SK-N-SH (cell line): ENCODE data around the gene NOTCH1. TPM values are rescaled to one million over a fixed set of nuclear protein-coding genes. Genes with fewer than 3 reads are reported as not detected.

ENCODE experiments used
- CTCF ChIA-PET: fragments of 300-600, 350-600 bp; formaldehyde crosslinking; extraction: SDS; loops from one replicate; lab custom pipeline; 2021; lab: Yijun Ruan, JAX
- POLR2A ChIA-PET: fragments of 350-600 bp; sonication (Branson Sonifier 250); formaldehyde crosslinking; extraction: SDS; loops from one replicate; lab custom pipeline; 2020; ENCODE audit warnings: antibody characterized with exemption, inconsistent platforms; lab: Yijun Ruan, JAX
- DNase-seq: peaks from one replicate; pipeline ENCODE4 v3.0.0; 2012
- H2AFZ ChIP-seq: fragments of 200-600 bp; sonication (generic); 2 replicates; pipeline ENCODE4 v1.8.1; 2016; ENCODE audit warnings: antibody characterized with exemption, mild to moderate bottlenecking, low read depth
- H3F3A ChIP-seq: fragments of 200-600 bp; sonication (generic); replicated peaks from 2 replicates; pipeline ENCODE3; 2016; ENCODE audit warnings: antibody characterized with exemption, mild to moderate bottlenecking; ENCODE audit not compliant: insufficient read depth
- H3K27ac ChIP-seq, 2 experiments: fragments of 200-500 bp in 1 of 2; fragments of 200-600 bp in 1 of 2; sonication (Bioruptor generic) in 1 of 2; sonication (generic), shearing (Covaris generic) in 1 of 2; 2 replicates each; pipeline versions ENCODE4 v1.5.1 to v1.6.1; 2014 to 2016; ENCODE audit warnings: low read depth in 2 of 2, inconsistent platforms in 1 of 2, low read length in 1 of 2, mild to moderate bottlenecking in 1 of 2, mixed read lengths in 1 of 2
- H3K27me3 ChIP-seq: fragments of 200-600 bp; sonication (generic), shearing (Covaris generic); 2 replicates; pipeline ENCODE4 v1.6.1; 2016; ENCODE audit warnings: mixed run types; ENCODE audit not compliant: insufficient read depth
- H3K36me3 ChIP-seq, 2 experiments: fragments of 200-500 bp in 1 of 2; fragments of 200-600 bp in 1 of 2; sonication (Bioruptor generic) in 1 of 2; sonication (generic) in 1 of 2; replicated peaks in 1 of 2; 2 replicates each; pipeline versions ENCODE3 to v1.5.1; 2014 to 2016; ENCODE audit warnings: low read length in 1 of 2, mild to moderate bottlenecking in 1 of 2; ENCODE audit not compliant: insufficient read depth in 2 of 2, control insufficient read depth in 1 of 2
- H3K4me1 ChIP-seq, 2 experiments: fragments of 200-500 bp in 1 of 2; fragments of 200-600 bp in 1 of 2; sonication (Bioruptor generic) in 1 of 2; sonication (generic), shearing (Covaris generic) in 1 of 2; 2 replicates each; pipeline versions ENCODE4 v1.5.1 to v1.6.1; 2014 to 2016; ENCODE audit warnings: low read depth in 1 of 2, low read length in 1 of 2, mixed run types in 1 of 2; ENCODE audit not compliant: insufficient read depth in 2 of 2, control insufficient read depth in 1 of 2
- H3K4me2 ChIP-seq: fragments of 200-600 bp; sonication (generic), shearing (Covaris generic); 2 replicates; pipeline ENCODE4 v1.6.1; 2017; ENCODE audit warnings: mixed run types
- H3K4me3 ChIP-seq, 2 experiments: fragments of 200-500 bp in 1 of 2; fragments of 200-600 bp in 1 of 2; sonication (Bioruptor generic) in 1 of 2; sonication (generic), shearing (Covaris generic) in 1 of 2; 2 replicates each; pipeline versions ENCODE4 v1.5.1 to v1.8.1; 2014 to 2016; ENCODE audit warnings: low read depth in 2 of 2, inconsistent platforms in 1 of 2, low read length in 1 of 2, mild to moderate bottlenecking in 1 of 2, mixed read lengths in 1 of 2, moderate library complexity in 1 of 2
- H3K79me2 ChIP-seq: fragments of 200-600 bp; sonication (generic); 2 replicates; pipeline ENCODE4 v1.8.1; 2017; ENCODE audit warnings: mild to moderate bottlenecking; ENCODE audit not compliant: insufficient read depth
- H3K9ac ChIP-seq: fragments of 200-600 bp; sonication (generic); 2 replicates; pipeline ENCODE4 v1.6.1; 2017; ENCODE audit warnings: mixed run types
- H3K9me2 ChIP-seq: fragments of 200-600 bp; sonication (generic); 2 replicates; pipeline ENCODE4 v1.6.1; 2017; ENCODE audit warnings: mixed run types
- H3K9me3 ChIP-seq: fragments of 200-600 bp; sonication (generic); 2 replicates; pipeline ENCODE4 v1.6.1; 2017; ENCODE audit warnings: mixed run types, mild to moderate bottlenecking, moderate library complexity
- H4K20me1 ChIP-seq: fragments of 200-600 bp; sonication (generic); 2 replicates; pipeline ENCODE4 v1.6.1; 2017; ENCODE audit warnings: mild to moderate bottlenecking, mixed run types; ENCODE audit not compliant: insufficient read depth
- CTCF ChIP-seq: fragments of 200-600 bp; sonication (generic); IDR thresholded peaks from 2 replicates; pipeline ENCODE4 v1.6.1; 2017; ENCODE audit warnings: antibody characterized with exemption, mild to moderate bottlenecking, moderate library complexity
- EP300 ChIP-seq, 2 experiments: IDR thresholded peaks; 2 replicates each; pipeline versions ENCODE4 v1.4.0 to v1.6.1; 2012; ENCODE audit warnings: borderline replicate concordance in 1 of 2, low read depth in 1 of 2, low read length in 1 of 2
- FOSL2 ChIP-seq: IDR thresholded peaks from 2 replicates; pipeline ENCODE4 v1.4.0; 2012; ENCODE audit warnings: low read depth, mild to moderate bottlenecking, moderate library complexity, borderline replicate concordance
- FOXM1 ChIP-seq: IDR thresholded peaks from 2 replicates; pipeline ENCODE4 v1.4.0; 2012; ENCODE audit warnings: low read depth, mild to moderate bottlenecking
- GABPA ChIP-seq: IDR thresholded peaks from 2 replicates; pipeline ENCODE4 v1.4.0; 2012; ENCODE audit warnings: low read depth, mild to moderate bottlenecking
- GATA2 ChIP-seq: sonication (generic); formaldehyde crosslinking; IDR thresholded peaks from 2 replicates; pipeline ENCODE4 v1.5.0; 2020; ENCODE audit warnings: mild to moderate bottlenecking, missing genetic modification reagents
- JUND ChIP-seq: IDR thresholded peaks from 2 replicates; pipeline ENCODE4 v1.4.0; 2012
- MAX ChIP-seq: IDR thresholded peaks from 2 replicates; pipeline ENCODE4 v1.4.0; 2012; ENCODE audit warnings: low read depth
- MXI1 ChIP-seq: IDR thresholded peaks from 2 replicates; pipeline ENCODE4 v1.6.1; 2012; ENCODE audit warnings: mild to moderate bottlenecking, low read depth, low read length, improper control_type of control experiment
- NFIC ChIP-seq: IDR thresholded peaks from 2 replicates; pipeline ENCODE4 v1.4.0; 2012; ENCODE audit warnings: borderline replicate concordance
- NRF1 ChIP-seq: IDR thresholded peaks from 2 replicates; pipeline ENCODE4 v1.6.1; 2012; ENCODE audit warnings: low read depth, mild to moderate bottlenecking, low read length
- RCOR1 ChIP-seq: fragments of 150-350 bp; IDR thresholded peaks from 2 replicates; pipeline ENCODE4 v1.6.1; 2017; ENCODE audit warnings: antibody characterized with exemption, low read length
- SIN3A ChIP-seq: IDR thresholded peaks from 2 replicates; pipeline ENCODE4 v1.6.1; 2012; ENCODE audit warnings: low read depth, mild to moderate bottlenecking, low read length, moderate library complexity, borderline replicate concordance
- SMC3 ChIP-seq: IDR thresholded peaks from 2 replicates; pipeline ENCODE4 v1.6.1; 2012; ENCODE audit warnings: low read depth, low read length, improper control_type of control experiment
- TAF1 ChIP-seq: IDR thresholded peaks from 2 replicates; pipeline ENCODE4 v1.6.1; 2012; ENCODE audit warnings: low read depth, mild to moderate bottlenecking, low read length, moderate library complexity, borderline replicate concordance
- USF2 ChIP-seq: fragments of 150-350 bp; IDR thresholded peaks from 2 replicates; pipeline ENCODE4 v1.6.1; 2017; ENCODE audit warnings: antibody characterized with exemption, low read length, low read depth, borderline replicate concordance
- WGBS: methylation state at CpG from one replicate; pipeline ENCODE4 v1.1.6; 2017; ENCODE audit warnings: low lambda C conversion rate; 5-methylcytosine and 5-hydroxymethylcytosine counted together
- polyA plus RNA-seq, 3 experiments: library from polyadenylated mRNA; depleted of rRNA; stranded (reverse); fragments of >200 nt; gene quantifications; 2 replicates each; pipeline ENCODE4 v1.2.3, GENCODE V29; 2012

NOTCH1 gene
- polyA plus RNA-seq, 1 of the 3 experiments (the other 2 are of a cell fraction), result 6.6 TPM

- peaks cover 5 to 9% of the 10 kb centered on the region in 2 experiments; a peak in 3 of 4 replicates for H3K4me1 ChIP-seq
- no peak for DNase-seq
- CTCF ChIA-PET, result interaction anchor here (1.0 to 2.8 kb wide), 3 partner anchors 10 to 85 kb away, joined by 3 to 12 read pairs (median 3); no protein-coding TSS in a partner anchor
- 90% methylated on average over 32 of the region's 34 CpGs for WGBS
- H3K9ac ChIP-seq, result no peak overlapping the region
- H3K27me3 ChIP-seq, result no peaks in the 10 kb centered on the region
- H4K20me1 ChIP-seq, result no peaks in the 10 kb centered on the region
- H3K36me3 ChIP-seq, result no peaks in the 10 kb centered on the region
- no peak overlapping the region for H3K4me2 ChIP-seq
- H2AFZ ChIP-seq, result no peak overlapping the region
- H3K9me2 ChIP-seq, result no peaks in the 10 kb centered on the region
- TF ChIP-seq CTCF (no peak), GATA2 (CRISPR knock-in tag) (no peak), GABPA (no peak), EP300 (IDR thresholded peaks at IDR 0.05; ENCODE audit: borderline replicate concordance in 1 of 2, low read depth in 1 of 2, low read length in 1 of 2) (no peak), MXI1 (no peak), JUND (no peak), FOSL2 (no peak), TAF1 (no peak), RCOR1 (no peak), FOXM1 (no peak), NRF1 (no peak), USF2 (no peak), SIN3A (no peak), SMC3 (no peak), MAX (no peak), NFIC (no peak)
- POLR2A ChIA-PET, result no interaction called here
- H3K9me3 ChIP-seq, result no peaks in the 10 kb centered on the region
- no peak overlapping the region for H3K27ac ChIP-seq
- H3F3A ChIP-seq, result no peaks in the 10 kb centered on the region
- no peak overlapping the region for H3K4me3 ChIP-seq
- H3K79me2 ChIP-seq, result no peaks in the 10 kb centered on the region
These were observed 27.2 kb upstream of the NOTCH1 start for GRCh38 chr9:136572828-136573625.
